Keratinocyte (primary cell): ENCODE measurements around the gene BET1. TPM values are rescaled to one million over a fixed set of nuclear protein-coding genes. Genes with fewer than 3 reads are reported as not detected.

Experiments used
- DNase-seq: peaks from one replicate; pipeline ENCODE4 v3.0.0-alpha.2; 2011; ENCODE audit warnings: low read depth, missing footprints, low spot score
- FAIRE-seq: peaks from 2 replicates; lab custom pipeline; 2011; peaks lifted over from hg19 to GRCh38; lab: Jason Lieb, UNC
- H2AFZ ChIP-seq: 2 replicates; pipeline ENCODE4 v1.6.0; 2012; ENCODE audit warnings: low read length, control low read depth, inconsistent platforms; ENCODE audit not compliant: control insufficient read depth
- H3K27ac ChIP-seq: 2 replicates; pipeline ENCODE4 v1.5.1; 2011; ENCODE audit warnings: low read length; ENCODE audit not compliant: control insufficient read depth, insufficient read depth
- H3K27me3 ChIP-seq: 3 replicates; pipeline ENCODE4 v1.6.0; 2011; ENCODE audit warnings: low read length; ENCODE audit not compliant: control insufficient read depth, insufficient read depth; ENCODE audit errors: extremely low read depth
- H3K36me3 ChIP-seq, 2 experiments: 2 replicates in 1 of 2; 3 replicates in 1 of 2; pipeline ENCODE4 v1.5.1; 2011; ENCODE audit warnings: low read length in 2 of 2, mild to moderate bottlenecking in 1 of 2; ENCODE audit not compliant: control insufficient read depth in 2 of 2, insufficient read depth in 2 of 2; ENCODE audit errors: extremely low read depth in 1 of 2
- H3K4me1 ChIP-seq: 3 replicates; pipeline ENCODE4 v1.5.1; 2011; ENCODE audit warnings: low read length; ENCODE audit not compliant: control insufficient read depth, insufficient read depth; ENCODE audit errors: extremely low read depth
- H3K4me2 ChIP-seq: 3 replicates; pipeline ENCODE4 v1.6.0; 2011; ENCODE audit warnings: low read depth, low read length; ENCODE audit not compliant: control insufficient read depth, insufficient read depth; ENCODE audit errors: extremely low read depth
- H3K4me3 ChIP-seq, 3 experiments: fragments of 200-600 bp in 1 of 3; sonication (generic) in 1 of 3; 2 replicates in 2 of 3; 3 replicates in 1 of 3; pipeline ENCODE4 v1.5.1; 2011 to 2016; ENCODE audit warnings: low read length in 3 of 3, mild to moderate bottlenecking in 3 of 3, control low read depth in 2 of 3, inconsistent platforms in 1 of 3, low read depth in 1 of 3, mixed read lengths in 1 of 3, mixed run types in 1 of 3, moderate library complexity in 1 of 3; ENCODE audit not compliant: control insufficient read depth in 2 of 3, insufficient read depth in 2 of 3; ENCODE audit errors: extremely low read depth in 1 of 3
- H3K79me2 ChIP-seq: 2 replicates; pipeline ENCODE4 v1.6.0; 2012; ENCODE audit warnings: low read length; ENCODE audit not compliant: control insufficient read depth, insufficient read depth
- H3K9ac ChIP-seq: 3 replicates; pipeline ENCODE4 v1.6.0; 2011; ENCODE audit warnings: low read length; ENCODE audit not compliant: control insufficient read depth, insufficient read depth; ENCODE audit errors: extremely low read depth
- H3K9me1 ChIP-seq: 3 replicates; pipeline ENCODE4 v1.6.0; 2011; ENCODE audit warnings: low read length; ENCODE audit not compliant: control insufficient read depth, insufficient read depth; ENCODE audit errors: extremely low read depth
- H3K9me3 ChIP-seq: 2 replicates; pipeline ENCODE4 v1.5.1; 2012; ENCODE audit warnings: low read depth, low read length; ENCODE audit not compliant: control insufficient read depth
- H4K20me1 ChIP-seq: 3 replicates; pipeline ENCODE4 v1.6.0; 2011; ENCODE audit warnings: low read length; ENCODE audit not compliant: control insufficient read depth, insufficient read depth; ENCODE audit errors: extremely low read depth
- CTCF ChIP-seq, 3 experiments: IDR thresholded peaks in 1 of 3; conservative IDR thresholded peaks in 1 of 3; optimal IDR thresholded peaks in 1 of 3; 2 replicates in 2 of 3; 3 replicates in 1 of 3; pipeline versions ENCODE3 to v1.5.1; 2011; ENCODE audit warnings: low read length in 3 of 3, mild to moderate bottlenecking in 3 of 3, moderate library complexity in 2 of 3, control low read depth in 1 of 3, inconsistent platforms in 1 of 3; ENCODE audit not compliant: insufficient read depth in 2 of 3; ENCODE audit errors: extremely low read depth in 1 of 3
- EZH2 ChIP-seq: IDR thresholded peaks from one replicate; pipeline ENCODE4 v1.6.1; 2012; ENCODE audit warnings: inconsistent platforms, mild to moderate bottlenecking, low read length, moderate library complexity
- dilution Hi-C: fragments of 300-500 bp; cut with MboI; formaldehyde crosslinking; loops from one replicate; pipeline ENCODE4 v1.7.0; 2020; ENCODE audit warnings: low sequenced_read_pairs; ENCODE audit not compliant: extremely low pct_ligation_motif_present
- polyA plus RNA-seq, 5 experiments: library from polyadenylated mRNA; depleted of rRNA in 3 of 5; stranded (reverse) in 3 of 5; stranded (forward) in 1 of 5; unstranded in 1 of 5; fragments of >200 nt; gene quantifications; 1 replicate in 1 of 5; 2 replicates in 3 of 5; 3 replicates in 1 of 5; pipeline versions ENCODE4 v1.2.1 to v1.2.3, GENCODE V29; 2011 to 2012; ENCODE audit warnings: missing spikeins in 2 of 5, low read depth in 1 of 5, low replicate concordance in 1 of 5

The BET1 gene
- polyA plus RNA-seq, 1 donor (not counting 4 experiments of a cell fraction or from before 2014, with no cell fraction given), result 38.1 TPM

GRCh38 chr7:93977211-93977950 lies 26.8 kb downstream of the BET1 start:
- H3K79me2 ChIP-seq, result no peaks in the 10 kb centered on the region
- no peaks in the 10 kb centered on the region for H3K36me3 ChIP-seq
- no peak overlapping the region for H2AFZ ChIP-seq
- TF ChIP-seq EZH2 (no peak), CTCF (optimal IDR thresholded peaks at IDR 0.05 in 1 of 3, IDR thresholded peaks at IDR 0.05 in 1 of 3, conservative IDR thresholded peaks at IDR 0.05 in 1 of 3; ENCODE audit: extremely low read depth in 1 of 3, insufficient read depth in 2 of 3, low read length in 3 of 3) (no peak)
- FAIRE-seq, result no peak
- no peak overlapping the region for H3K4me2 ChIP-seq
- no peak for DNase-seq
- no peak overlapping the region for H3K27ac ChIP-seq
- H3K9me1 ChIP-seq, result no peaks in the 10 kb centered on the region
- no peaks in the 10 kb centered on the region for H3K9me3 ChIP-seq
- no peak overlapping the region for H3K9ac ChIP-seq
- no peaks in the 10 kb centered on the region for H4K20me1 ChIP-seq
- dilution Hi-C loops, result no loop called here
- no peaks in the 10 kb centered on the region for H3K4me1 ChIP-seq
- no peak overlapping the region for H3K4me3 ChIP-seq
- no peaks in the 10 kb centered on the region for H3K27me3 ChIP-seq

GRCh38 chr7:93973134-93973533 lies 31.0 kb downstream of the BET1 start:
- Histone ChIP-seq H4K20me1 (no peaks in the 10 kb centered on the region), H3K9ac (no peak overlapping the region), H3K4me1 (no peaks in the 10 kb centered on the region), H3K9me3 (no peaks in the 10 kb centered on the region), H3K36me3 (no peaks in the 10 kb centered on the region), H3K9me1 (no peaks in the 10 kb centered on the region), H3K79me2 (no peaks in the 10 kb centered on the region), H3K4me2 (no peak overlapping the region), H3K27me3 (no peaks in the 10 kb centered on the region), H3K27ac (no peak overlapping the region), H3K4me3 (no peak overlapping the region), H2AFZ (no peak overlapping the region)
- dilution Hi-C loops, result no loop called here
- DNase-seq (no peak), FAIRE-seq (peak; percentile 32)
- TF ChIP-seq EZH2, result no peak
- TF ChIP-seq CTCF (optimal IDR thresholded peaks at IDR 0.05 in 1 of 3, IDR thresholded peaks at IDR 0.05 in 1 of 3, conservative IDR thresholded peaks at IDR 0.05 in 1 of 3; ENCODE audit: extremely low read depth in 1 of 3, insufficient read depth in 2 of 3, low read length in 3 of 3), result no peak
